HG02943 (cell line): ENCODE data around the gene BICRAL.
"Not testable (repeated sequence)": the region's sequence is repeated elsewhere in the genome, so short reads cannot be mapped to it uniquely, and the experiment has no call there.

Experiments
- ATAC-seq: cut with Tn5 transposase; IDR thresholded peaks from one replicate; pipeline ENCODE4 v1.9.1; 2021; ENCODE audit warnings: mild to moderate bottlenecking, low read depth, moderate library complexity; ENCODE audit not compliant: unreplicated experiment

Gene BICRAL

GRCh38 chr6:42787063-42787472 lies 5.2 kb downstream of the BICRAL start:
- no peak for ATAC-seq

- no peak for ATAC-seq
These were observed 6.8 kb downstream of the BICRAL start for GRCh38 chr6:42788671-42789070.

- no peak for ATAC-seq
These were observed 8.8 kb downstream of the BICRAL start for GRCh38 chr6:42790549-42791181.

GRCh38 chr6:42791706-42792320 lies 10.0 kb downstream of the BICRAL start:
- ATAC-seq, result no peak

- ATAC-seq, result no peak
These were observed 13.8 kb downstream of the BICRAL start for GRCh38 chr6:42795651-42796050.

- no peak for ATAC-seq
These were observed 14.3 kb downstream of the BICRAL start for GRCh38 chr6:42796171-42796570.

GRCh38 chr6:42797696-42798095 lies 15.8 kb downstream of the BICRAL start:
- not testable (repeated sequence) for ATAC-seq

- no peak for ATAC-seq
These were observed 23.5 kb downstream of the BICRAL start for GRCh38 chr6:42805297-42805861.

- not testable (repeated sequence) for ATAC-seq
These were observed 24.5 kb downstream of the BICRAL start for GRCh38 chr6:42806359-42806758.

GRCh38 chr6:42808492-42809483 lies 26.9 kb downstream of the BICRAL start:
- no peak for ATAC-seq

- ATAC-seq, result no peak
These were observed 31.3 kb downstream of the BICRAL start for GRCh38 chr6:42813074-42813645.

GRCh38 chr6:42813906-42814444 lies 32.1 kb downstream of the BICRAL start:
- ATAC-seq, result no peak

GRCh38 chr6:42815726-42816125 lies 33.9 kb downstream of the BICRAL start:
- not testable (repeated sequence) for ATAC-seq

GRCh38 chr6:42817907-42818306 lies 36.1 kb downstream of the BICRAL start:
- ATAC-seq, result no peak

GRCh38 chr6:42818416-42818815 lies 36.6 kb downstream of the BICRAL start:
- ATAC-seq, result no peak

- no peak for ATAC-seq
These were observed 37.0 kb downstream of the BICRAL start for GRCh38 chr6:42818878-42819277.

GRCh38 chr6:42819803-42820511 lies 38.1 kb downstream of the BICRAL start:
- ATAC-seq, result no peak

GRCh38 chr6:42820512-42821340 lies 38.9 kb downstream of the BICRAL start:
- no peak for ATAC-seq

GRCh38 chr6:42821341-42821668 lies 39.5 kb downstream of the BICRAL start:
- no peak for ATAC-seq
